GM18868 (cell line): ENCODE results near the gene POU6F1.
A peak's percentile ranks its signal among the peaks of the same experiment; 100 is the strongest.

Experiments
- ATAC-seq: cut with Tn5 transposase; IDR thresholded peaks from one replicate; pipeline ENCODE4 v1.9.1; 2021; ENCODE audit warnings: mild to moderate bottlenecking, moderate library complexity; ENCODE audit not compliant: unreplicated experiment

Gene POU6F1

DNA sequence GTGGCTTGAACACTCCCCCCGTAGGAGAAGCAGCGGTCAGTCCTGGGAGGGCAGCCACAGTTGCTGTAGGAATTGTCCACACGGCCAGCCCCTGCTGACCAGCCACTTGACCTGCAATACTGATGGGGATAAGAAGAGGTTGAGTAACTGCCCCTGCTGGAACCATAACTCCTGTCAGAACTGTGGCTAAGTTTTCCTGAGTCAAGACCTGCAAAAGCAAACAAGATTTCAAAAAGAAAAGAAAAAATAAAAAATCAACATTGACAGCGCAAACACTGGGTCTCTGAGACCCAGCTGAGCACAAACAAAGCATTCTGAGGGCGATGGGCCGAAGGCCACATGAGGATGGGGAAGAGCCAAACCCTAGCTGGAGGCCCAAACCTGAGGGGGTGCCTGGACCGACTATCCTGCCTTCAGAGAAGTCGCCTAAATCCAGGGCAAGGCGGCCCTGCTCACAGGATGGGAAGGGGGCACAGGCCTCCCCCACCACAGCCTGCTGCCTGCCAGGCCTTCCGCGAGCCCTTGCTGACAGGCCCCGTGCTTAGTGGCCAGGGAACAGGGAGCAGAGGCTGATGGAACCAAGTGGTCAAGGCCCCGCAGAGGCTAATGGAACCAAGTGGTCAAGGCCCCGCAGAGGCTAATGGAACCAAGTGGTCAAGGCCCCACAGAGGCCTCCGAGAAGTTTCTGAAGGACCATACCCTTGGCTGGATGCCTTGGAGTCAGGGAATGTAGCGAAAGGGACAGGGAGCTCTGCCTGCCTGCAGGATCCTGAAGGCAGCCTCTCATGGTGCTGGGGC lies 19.1 kb downstream of the POU6F1 start:
- no peak for ATAC-seq

DNA sequence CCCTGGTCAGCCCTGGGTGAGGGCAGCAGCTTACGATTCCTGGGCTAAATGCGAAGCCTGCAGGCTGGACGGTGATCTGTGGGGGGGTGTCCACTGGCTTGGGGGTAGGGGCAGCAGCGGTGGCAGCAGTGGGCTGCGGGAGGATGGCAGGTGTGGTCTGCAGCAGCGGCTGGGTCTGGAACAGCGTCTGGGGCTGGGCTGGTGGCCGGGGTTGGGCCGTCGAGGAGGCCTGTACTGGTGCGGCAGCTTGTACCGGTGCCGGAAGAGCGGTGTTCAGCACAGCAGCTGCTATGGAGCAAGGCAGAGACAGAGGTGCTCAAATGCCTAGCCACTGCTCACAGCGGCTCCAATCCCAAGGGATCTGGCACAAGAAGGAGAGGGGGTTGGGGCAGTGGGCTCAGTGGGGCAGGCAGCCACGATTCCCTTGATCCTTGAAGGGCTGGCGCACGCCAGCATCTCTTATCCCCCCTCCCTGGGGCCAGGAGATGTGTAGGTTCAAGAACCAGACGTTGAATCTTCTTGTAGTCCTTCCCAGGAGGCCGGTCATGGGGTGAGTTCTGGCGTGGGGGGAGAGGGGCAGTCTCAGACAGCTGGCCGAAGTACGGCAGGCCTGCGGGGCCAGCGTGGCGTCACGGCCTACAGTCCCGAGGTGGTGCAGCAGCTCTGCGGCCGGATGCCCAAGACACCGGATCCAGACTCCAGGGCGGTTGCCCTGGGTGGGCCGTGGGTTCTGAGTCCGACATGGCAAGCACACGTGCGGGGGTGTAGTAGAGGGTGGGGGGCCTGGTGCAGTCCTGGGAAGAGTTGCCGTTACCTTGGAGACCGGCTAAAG lies 19.9 kb downstream of the POU6F1 start:
- no peak for ATAC-seq

DNA sequence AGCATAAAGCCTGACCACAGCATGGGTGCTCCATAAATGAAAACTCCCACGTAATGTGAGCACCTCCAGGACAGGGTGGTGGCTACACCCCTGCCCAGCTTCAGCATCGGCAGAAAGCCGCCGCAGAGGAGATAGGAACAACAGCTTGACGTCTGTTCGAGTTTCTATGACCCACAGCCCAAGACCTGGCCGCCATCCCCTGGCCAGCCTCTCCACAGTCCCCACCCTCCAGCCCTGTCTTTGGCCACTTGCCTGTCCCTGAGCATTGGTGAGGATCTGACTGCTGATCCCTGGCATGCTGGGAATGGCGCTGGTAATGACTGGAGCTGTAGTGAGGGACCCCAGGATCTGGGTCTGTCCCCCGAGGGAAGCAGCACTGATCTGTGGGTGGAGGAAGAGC lies 21.3 kb downstream of the POU6F1 start:
- ATAC-seq = no peak

DNA sequence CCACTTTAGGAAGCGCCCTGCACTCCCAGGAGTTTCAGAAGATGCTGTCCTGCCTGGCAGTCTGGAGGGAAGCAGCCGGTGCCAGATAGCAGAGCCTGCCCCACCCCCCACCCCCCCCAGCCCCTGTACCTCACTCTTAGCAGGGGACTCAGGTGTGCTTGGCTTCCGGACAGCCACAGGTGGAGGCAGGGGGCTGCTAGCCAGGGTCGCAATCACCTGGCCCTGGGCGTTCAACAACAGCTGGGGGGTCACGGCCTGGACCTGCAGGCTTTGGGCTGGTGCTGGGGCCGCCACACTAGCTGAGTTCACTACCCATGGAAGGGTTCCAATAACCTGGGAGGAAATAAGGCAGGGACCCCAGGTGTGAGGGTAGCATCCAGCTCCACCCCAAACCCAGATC lies 22.0 kb downstream of the POU6F1 start:
- ATAC-seq = no peak

DNA sequence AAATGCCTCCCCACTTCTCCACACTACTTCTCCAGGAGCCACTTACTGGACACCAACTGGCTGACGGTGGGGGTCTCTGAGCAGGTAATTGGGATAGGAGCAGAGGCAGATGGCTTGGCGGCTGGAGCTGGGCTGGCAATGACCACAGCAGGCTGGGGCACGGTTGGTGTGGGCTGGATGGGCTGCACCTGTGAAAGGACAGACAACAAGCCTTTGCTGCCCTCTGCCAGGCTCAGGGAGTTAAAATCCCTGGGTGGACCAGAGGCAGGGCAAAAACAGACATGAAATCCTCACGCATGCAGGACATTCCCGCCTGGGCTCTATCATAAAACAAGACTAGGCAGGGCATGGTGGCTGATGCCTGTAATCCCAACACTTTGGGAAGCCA lies 25.6 kb downstream of the POU6F1 start:
- ATAC-seq = no peak

DNA sequence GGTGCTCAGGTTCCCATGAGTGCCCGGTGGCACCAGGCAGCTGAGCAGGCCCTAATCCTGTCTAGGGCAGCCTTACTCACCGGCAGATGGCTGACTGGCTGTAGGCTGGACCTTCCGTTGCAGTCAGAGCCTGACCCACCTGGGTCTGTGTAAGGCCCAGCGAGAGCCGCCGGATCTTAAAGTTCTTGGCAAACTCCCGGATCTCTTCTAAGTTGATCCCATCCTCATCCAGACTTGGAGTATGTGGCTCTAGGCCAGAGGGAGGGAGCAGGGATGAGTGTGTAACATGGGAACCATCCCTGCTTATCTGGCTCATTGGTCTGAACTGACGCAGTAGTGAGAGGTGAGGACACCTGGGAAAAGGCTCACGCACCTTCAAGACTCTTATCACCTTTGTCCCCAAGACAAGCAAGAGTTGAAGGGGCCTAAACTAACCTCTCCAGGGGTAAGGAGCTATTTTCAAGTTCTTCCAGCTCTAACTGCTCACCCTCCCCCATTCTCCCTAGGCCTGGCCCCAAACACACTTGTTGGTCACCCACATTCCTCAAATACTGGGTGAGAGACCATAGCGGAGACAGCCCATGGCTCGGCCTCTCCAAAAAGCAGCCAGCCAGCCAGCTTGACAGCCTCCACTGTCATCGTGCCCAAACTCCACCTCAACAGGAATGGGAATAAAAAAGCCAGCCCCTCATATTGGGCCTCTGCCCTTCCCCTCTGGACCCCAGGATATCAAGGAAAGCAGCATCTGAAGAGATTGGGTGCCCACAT lies 26.2 kb downstream of the POU6F1 start:
- no peak for ATAC-seq

DNA sequence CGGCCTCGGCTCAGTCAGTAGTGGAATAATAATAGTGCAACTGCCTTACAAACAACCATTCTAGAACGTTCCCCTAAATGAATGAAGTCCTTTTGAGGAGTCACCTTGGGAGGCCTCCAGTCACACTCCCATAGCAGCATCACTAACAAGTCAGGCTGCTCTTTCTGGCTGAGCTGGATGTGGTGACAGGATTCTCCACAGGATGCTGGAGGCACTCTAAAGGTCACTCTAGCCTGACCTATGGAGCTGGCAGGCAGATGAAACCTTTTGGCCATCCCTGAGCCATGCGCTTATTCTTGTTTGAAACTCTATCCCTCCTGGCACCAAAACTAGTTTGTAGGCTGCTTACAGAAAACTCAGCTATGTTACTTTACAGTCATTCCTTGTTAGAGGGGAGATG lies 27.0 kb downstream of the POU6F1 start:
- ATAC-seq = no peak

DNA sequence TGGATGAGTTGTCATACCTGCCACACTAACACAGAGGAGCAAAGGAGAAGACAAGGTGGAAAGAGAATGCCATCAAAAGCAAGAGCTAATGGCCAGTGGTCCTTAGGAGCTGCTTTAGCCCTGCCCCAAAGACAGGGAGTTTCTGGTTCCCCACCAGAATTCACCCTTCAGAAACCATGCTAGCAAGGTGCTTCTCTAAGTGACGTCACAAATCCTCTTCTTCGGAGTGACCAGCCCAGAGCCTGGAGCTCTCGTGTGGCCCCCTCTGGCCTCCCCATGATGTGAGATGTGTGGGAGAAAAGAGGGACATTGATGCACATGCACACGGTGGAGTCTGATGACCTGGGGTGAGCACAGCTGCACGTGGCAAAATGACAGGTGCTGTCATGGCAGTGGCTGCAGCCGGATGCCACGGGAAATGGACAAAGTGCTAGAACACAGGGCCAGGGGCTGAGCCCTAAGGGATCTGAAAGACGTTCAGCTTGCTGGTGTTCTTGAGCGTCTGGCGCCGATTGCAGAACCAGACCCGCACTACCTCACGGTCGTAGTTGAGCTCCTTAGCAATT lies 28.0 kb downstream of the POU6F1 start:
- no peak for ATAC-seq

DNA sequence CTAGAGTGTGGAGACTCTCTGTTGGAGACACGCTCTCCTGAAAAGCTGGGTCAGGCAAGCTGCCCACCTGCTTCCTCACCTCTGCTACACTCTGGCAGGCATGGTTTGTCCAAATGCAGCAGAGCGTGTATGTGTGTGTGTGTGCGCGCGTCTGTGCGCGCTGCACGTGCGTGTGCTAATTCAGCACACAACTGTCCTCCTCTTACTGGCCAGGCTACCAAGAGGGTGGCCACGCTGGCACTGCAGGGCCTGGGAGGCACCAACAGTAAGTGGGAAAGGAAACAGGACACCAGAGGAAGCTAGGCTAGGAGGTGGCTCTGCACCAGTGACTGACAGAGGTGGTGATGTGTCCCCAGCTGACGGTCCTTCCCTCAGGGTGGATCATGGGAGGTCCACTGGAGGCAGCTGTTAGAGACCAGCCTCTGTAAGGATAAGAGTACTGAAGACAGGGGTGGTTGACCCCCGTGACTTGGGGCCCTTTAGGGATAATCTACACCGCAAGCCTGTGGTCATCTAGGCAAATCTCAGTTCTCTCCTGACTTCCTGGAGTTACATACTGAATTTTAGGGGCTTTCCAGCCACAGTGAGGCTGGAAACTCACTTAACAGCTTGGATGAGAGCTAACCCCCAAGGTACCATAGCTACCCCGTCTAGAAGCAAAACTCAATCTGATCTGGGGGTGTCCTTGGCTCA lies 29.4 kb downstream of the POU6F1 start:
- ATAC-seq = peak; percentile 59

DNA sequence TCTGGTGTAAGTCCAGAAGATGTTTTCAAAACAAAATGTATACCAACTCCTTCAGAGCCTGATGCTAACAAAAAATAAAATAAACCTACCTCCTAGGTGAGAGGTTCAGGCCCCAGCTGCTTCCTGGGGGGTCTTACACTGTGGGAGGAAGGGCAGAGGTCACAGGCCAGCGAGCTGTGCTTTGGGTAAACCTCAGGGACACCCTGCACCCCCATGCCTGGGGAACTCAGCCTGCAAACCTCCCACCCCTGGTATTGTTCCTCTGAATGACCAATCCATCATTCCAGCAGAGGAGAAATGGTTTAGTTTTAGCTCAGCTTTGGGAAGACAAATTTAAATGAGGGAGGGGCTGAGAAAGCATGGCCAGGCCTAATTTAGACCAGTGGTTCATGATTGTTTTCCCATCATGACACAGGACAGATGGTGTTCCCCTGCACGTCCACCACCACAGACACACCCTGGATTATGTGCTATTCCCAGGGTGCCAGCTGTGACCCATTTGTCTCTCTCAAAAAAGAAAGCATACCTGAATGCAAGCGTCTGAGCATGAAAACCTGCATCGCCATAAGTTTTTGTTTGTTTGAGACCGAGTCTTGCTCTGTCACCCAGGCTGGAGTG lies 30.4 kb downstream of the POU6F1 start:
- ATAC-seq = no peak

DNA sequence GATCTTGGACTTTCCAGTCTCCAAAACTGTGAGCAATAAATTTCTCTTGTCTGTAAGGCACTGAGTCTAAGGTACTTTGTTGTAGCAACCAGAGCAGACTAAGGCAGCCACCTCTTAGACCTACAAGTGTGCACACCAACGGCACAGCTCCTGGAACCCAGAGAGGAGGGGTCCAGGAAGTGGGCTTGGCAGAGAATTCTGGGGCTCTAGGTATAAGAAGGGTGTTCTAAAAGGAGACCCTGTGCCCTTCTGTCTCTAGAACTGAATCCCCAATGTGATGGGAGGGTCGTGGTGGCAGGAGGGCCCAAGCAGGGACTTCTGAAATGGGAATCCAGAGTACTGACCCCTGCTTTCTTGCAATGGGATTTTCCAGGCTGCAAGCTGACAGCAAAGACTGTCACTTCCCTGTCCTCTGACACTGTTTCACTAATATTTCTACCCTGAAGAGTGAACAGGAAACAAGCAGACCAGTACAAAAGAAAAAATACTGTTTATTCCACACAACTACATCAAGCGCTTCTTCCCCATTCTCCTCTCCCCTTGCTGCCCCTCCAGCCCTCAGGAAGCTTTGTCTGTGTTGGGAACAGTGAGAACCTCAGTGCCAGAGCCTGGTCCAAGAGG lies 31.3 kb downstream of the POU6F1 start:
- no peak for ATAC-seq

DNA sequence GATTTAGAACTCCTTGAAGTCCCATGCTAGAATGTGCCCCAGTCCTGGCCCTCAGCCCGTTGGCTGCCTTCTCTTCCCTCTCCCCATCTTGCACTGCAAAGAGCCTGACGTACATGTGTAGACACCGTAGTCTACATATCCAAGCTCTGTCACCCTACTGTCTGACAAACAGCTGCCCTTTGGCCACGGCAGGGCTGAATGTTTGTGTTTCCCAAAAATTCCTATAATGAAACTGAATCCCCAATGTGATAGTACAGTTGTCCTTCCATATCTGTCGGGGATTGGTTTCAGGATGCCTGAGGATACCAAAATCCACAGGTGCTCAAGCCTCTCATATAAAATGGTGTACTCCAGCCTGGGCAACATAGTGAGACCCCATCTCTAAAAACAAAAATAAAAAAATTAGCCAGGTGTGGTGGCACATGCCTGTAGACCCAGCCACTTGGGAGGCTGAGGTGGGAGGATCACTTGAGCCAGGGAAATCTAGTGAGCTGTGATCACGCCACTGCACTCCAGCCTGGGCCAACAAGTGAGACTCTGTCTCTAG lies 32.6 kb downstream of the POU6F1 start:
- no peak for ATAC-seq

DNA sequence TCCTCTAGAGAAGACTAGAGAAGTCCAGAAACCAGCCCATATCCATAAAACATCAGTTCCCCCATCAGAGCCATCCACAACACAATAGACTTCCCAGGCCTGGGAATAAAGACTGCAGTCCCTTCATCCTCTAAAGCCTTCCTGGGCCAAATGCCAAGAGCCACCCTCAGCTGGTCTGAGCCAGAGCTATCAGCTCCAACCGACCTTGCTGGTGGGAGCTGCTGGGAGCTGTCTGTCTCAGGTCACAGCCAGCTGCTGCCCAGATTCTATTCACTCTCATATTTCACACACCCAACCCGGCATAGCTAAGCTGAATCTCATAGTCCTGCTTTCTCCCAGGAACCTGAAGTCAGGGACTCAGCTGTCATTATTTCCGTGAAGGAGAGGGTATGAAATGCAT lies 34.0 kb downstream of the POU6F1 start:
- ATAC-seq = no peak

DNA sequence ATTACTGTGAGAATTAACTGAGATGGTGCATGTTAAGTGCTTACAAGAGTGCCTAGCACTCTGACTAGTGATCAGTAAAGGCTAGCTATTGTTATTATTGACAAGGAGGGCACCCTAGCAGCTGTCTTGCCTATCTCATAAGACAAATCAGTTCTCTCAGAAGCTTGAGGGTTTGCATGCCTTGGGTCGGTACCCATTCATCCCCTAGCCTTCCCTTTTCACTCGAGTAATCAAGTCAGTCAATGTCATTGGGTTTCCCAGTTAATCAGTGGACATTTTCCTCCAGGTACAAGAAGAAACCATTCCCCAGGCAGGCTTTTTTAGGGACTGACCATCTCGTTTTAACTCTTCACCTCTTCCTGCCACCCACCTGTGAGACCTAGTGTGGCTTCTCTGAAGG lies 34.5 kb downstream of the POU6F1 start:
- ATAC-seq = no peak

DNA sequence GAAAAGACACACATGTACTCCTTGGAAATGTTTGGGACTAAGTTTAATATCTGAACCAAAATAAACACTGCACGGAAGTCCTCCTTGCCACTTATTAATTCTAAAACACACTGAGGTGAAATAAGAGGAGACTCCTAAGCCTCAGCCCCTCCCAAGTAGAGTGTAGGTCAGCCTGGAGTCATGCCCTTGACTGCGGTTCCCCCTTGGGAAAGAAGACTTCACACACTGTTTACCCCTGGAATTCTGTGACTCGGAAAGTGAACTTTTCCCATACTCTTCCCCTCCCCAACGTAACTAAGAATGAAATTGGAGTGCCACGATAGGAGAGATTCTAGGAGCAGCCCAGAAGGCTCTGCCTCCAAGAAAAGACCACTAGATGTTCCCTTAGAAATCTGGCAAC lies 36.3 kb downstream of the POU6F1 start:
- no peak for ATAC-seq

DNA sequence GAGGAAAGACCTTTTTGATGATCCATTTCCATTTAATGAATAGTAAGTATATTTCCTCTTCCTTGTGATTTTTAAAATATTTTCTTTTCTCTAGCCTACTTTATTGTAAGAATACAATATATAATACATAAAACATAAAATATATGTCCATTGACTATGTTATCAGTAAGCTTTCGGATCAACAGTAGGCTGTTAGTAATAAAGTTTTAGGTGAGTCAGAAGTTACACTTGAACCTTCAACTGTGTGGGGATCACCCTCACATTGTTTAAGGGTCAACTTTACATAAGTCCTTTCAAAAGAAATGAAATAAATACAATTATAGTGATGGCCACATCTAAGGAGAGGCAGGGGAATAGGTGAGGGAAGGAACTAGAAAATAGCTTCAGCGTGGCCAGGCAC lies 40.0 kb downstream of the POU6F1 start:
- ATAC-seq = no peak

DNA sequence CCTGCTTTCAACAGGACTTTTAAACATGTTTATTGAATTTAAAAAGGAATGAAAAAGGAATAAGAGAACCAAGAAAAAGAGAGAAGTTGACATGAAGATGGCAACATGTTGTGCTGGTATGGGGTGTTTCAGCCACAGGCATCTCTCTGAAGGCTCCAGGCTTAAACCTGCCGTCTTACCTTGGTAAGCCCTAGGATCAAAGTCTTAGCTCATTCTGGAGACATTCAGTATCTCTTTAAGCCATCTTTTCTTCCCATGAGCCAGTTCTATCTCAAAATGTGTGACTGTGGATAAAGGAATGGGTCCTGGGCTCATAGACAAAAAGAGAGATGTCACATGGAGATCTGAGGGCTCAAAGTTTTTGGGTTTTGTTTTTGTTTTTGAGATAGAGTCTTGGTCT lies 43.4 kb downstream of the POU6F1 start:
- no peak for ATAC-seq

DNA sequence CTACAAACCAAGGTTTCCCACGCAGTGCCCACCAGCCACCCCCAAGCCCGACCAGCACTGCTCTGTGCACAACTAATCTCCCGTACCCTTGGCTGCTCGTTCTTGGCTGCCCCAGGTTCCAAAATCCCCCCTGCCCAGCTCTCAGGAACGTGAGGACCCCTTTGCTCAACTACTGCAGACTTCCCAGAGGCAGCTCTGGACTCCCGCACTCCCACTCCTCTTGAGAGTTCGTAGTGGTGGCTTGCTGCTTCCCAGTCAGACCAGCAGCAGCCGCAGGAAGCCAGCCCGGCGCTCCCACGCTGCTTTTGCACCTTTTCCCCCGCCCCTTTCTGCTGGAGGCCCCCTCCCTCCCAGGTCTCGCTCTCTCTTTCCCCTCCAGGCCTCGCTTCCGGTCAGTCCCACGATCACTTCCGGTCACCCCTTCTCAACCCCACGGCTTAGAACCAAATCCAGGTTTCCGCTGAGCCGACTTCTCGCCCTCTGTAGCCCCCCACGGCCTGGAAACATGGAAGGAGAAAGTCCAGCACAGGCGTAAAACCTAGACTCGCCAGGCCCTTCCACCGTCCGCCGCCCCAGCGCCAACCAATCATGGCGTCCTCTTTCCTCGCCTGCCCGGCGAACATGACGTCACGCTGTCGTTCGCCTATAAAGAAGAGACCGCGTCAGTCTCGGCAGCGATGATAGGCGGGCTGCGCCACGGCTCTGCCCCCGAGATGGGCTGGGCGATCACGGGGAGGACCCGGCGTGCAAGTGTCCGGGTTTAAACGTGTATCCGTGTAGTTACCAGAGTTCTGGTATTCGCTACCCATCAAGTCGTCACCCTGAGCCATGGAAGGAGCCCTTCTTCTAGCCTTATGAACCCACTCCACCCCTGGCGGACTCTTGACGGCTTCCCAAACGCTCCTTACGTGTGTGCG lies 45.1 kb downstream of the POU6F1 start, which contains the start of gene TFCP2:
Gene TFCP2, minus strand, starts transcription at position 621 of the 917 bp plus-strand sequence. CDS start 713 bp downstream, outside the sequence.
- peak; percentile 95 for ATAC-seq
